ENCODE data around the gene CCDC78. TPM values are rescaled to one million over a fixed set of nuclear protein-coding genes. Genes with fewer than 3 reads are reported as not detected.

The CCDC78 gene
- polyA plus RNA-seq (ENCODE audit: insufficient read length in 4 of 4): 1 to 10 TPM in 3 of 4 donors, under 1 TPM in 1; 0.86 to 3.5 (median 2.2) TPM

GRCh38 chr16:726438-727290, at the start of gene CCDC78, which contains the start of gene HAGHL:
Gene CCDC78, minus strand, starts transcription at chr16:726443. Its CDS starts 76 bp downstream, at chr16:726367.
Gene HAGHL, plus strand, starts transcription at chr16:727106. Its CDS starts 404 bp downstream, at chr16:727510.
- no peak for DNase-seq (ENCODE audit: low read depth in 4 of 4, low spot score in 3 of 4)

- no peak for DNase-seq (ENCODE audit: low read depth in 4 of 4, low spot score in 3 of 4)
These were observed 49.1 kb upstream of the CCDC78 start for GRCh38 chr16:775236-775796.

DNA sequence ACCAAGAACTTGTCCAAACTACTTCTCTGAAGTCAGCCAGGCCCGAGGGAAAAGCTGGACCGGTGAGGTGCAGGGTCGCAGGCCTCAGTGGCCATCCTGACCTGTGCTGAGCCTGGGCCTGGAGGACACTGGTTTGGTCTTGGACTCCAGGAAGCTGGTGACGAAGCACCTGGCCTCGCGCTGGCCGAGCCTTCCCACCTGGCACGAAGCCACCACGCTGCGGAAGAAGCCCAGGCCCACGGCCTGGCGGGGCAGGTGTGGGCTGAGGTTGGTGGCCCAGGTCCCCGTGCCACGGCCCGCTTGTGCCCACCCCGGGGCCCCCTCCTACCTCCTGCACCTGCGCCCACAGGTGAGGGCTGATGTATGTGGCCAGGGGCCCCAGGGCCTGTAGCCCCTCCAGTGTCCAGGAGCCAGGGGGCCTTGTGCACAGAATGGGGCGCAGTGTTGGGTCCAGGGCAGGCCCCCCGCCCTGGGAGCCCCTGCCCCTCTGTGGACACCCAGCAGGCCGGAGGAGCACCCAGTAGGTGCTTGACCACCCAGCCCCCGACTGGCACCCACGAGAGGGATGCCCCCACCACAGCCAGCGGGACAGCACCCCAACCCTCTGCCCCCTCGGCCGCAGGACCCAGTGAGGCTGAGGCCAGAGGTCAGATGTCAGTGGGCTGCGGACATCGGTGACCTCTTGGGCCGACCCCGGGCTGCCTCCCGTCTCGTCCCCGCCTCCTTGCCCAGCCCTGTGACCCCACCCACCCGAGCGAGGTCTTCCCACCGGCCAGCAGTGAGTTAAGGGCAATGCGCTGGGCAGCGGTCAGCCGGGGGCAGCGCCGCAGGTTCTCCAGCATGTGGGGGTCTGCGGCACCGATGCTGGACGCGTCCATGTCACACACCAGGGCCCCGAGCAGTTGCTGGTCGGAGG, 48.1 kb upstream of the CCDC78 start:
- DNase-seq (ENCODE audit: low read depth in 4 of 4, low spot score in 3 of 4): no peak

- DNase-seq (ENCODE audit: low read depth in 4 of 4, low spot score in 3 of 4): no peak
These were observed 46.7 kb upstream of the CCDC78 start for GRCh38 chr16:772959-773358.

DNA sequence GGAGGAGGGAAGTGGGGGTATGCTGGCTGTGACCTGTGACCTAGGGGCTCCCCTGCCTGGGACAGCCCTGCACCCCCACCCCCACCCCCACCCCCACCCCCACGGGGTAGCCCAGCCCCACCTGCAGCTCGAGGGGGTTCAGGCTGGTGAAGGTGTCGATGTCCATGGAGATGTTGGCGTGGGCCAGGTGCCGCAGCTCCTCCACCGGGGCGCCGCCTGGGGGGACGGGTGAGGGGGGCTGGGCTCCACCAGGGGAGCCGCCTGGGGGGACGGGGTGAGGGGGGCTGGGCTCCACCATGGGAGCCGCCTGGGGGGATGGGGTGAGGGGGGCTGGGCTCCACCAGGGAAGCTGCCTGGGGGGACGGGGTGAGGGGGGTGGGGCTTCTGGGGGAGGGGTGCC, 44.2 kb upstream of the CCDC78 start:
- DNase-seq (ENCODE audit: low read depth in 4 of 4, low spot score in 3 of 4): no peak

DNA sequence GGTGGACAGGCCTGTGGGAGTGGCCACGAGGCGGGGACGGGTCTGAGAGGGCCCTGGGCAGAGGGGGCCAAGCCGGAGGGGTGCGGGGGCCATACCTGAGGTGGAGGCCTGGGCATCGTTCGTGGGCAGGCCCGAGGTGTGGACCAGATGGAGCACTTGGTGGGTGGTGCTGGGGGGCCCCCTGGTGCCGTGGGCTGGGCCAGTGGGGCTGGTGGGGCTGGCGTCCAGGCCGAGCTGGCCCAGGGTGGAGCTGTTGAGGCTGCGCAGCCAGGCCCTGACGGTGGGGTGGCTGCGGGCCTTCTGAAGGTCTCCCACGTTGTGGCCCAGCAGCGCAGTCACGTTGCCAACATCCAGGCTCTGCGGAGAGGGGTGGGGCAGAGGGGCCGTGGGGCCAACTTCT, 43.7 kb upstream of the CCDC78 start:
- no peak for DNase-seq (ENCODE audit: low read depth in 4 of 4, low spot score in 3 of 4)

DNA sequence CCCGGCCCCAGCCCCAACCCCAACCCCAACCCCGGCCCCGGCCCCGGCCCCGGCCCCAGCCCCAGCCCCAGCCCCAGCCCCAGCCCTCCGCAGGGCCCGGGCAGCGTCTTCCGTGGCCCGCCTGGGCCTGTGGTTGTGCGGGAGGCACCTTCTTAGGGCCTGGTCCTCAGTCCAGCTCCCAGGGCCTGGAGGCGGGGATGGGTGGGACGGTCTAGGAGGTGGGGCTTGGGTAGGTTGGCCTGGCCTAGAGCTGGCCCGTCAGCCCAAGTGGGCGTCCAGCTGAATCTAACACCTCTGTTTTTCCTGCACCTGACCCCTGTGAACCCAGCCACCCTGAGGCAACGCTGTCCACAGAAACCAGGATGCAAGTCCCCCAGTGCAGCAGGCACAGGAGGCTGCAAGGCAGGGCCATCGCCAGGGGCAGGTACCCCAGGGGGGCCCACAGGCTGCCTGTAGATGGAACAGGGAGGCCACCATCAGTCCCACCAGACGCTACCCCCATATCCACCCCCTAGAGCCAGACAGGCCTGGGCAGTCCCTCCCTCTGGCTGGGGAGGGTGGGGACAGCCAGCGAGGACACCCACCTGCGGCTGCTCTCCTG, 43.0 kb upstream of the CCDC78 start:
- DNase-seq (ENCODE audit: low read depth in 4 of 4, low spot score in 3 of 4): no peak

DNA sequence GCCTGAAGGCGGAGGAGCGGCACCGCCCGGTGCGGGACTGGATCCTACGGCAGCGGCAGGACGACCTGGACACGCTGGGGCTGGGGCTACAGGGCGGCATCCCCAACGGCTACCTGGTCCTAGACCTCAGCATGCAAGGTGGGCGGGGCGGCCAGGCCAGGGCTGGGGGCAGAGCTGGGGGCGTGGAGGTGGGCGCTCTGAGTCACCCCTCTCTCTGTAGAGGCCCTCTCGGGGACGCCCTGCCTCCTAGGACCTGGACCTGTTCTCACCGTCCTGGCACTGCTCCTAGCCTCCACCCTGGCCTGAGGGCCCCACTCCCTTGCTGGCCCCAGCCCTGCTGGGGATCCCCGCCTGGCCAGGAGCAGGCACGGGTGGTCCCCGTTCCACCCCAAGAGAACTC, 42.2 kb upstream of the CCDC78 start:
- DNase-seq (ENCODE audit: low read depth in 4 of 4, low spot score in 3 of 4): no peak

GRCh38 chr16:767743-768235, 41.5 kb upstream of the CCDC78 start:
- no peak for DNase-seq (ENCODE audit: low read depth in 4 of 4, low spot score in 3 of 4)

DNA sequence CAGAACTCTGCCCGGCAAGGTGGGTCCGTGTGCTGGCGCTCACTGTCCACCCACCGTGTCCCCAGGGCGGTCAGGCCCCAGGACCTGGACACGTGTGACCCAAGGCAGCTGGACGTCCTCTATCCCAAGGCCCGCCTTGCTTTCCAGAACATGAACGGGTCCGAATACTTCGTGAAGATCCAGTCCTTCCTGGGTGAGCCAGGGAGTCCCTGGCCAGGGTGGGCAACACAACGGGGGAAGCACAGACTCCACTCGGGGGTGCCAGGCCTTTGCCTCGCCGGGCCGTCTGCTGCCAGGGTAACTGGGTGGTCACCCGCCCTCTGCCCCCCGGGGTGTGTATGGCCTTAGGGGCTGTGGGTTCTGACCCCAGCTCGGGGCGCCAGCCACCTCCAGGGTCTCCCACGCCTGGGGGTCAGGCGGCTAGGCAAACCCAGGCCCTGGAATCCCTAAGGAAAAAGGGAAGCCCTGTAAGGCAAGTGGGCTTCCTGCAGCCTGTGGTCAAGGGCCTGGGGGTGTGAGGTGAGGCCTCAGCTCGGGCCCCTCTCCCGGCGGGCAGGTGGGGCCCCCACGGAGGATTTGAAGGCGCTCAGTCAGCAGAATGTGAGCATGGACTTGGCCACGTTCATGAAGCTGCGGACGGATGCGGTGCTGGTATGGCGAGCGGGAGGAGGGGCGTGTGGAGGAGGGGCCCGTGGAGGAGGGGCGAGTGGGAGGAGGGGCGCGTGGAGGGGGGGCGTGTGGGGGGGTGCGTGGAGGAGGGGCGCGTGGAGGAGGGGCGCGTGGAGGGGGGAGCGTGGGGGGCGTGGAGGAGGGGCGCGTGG, 40.8 kb upstream of the CCDC78 start:
- no peak for DNase-seq (ENCODE audit: low read depth in 4 of 4, low spot score in 3 of 4)

DNA sequence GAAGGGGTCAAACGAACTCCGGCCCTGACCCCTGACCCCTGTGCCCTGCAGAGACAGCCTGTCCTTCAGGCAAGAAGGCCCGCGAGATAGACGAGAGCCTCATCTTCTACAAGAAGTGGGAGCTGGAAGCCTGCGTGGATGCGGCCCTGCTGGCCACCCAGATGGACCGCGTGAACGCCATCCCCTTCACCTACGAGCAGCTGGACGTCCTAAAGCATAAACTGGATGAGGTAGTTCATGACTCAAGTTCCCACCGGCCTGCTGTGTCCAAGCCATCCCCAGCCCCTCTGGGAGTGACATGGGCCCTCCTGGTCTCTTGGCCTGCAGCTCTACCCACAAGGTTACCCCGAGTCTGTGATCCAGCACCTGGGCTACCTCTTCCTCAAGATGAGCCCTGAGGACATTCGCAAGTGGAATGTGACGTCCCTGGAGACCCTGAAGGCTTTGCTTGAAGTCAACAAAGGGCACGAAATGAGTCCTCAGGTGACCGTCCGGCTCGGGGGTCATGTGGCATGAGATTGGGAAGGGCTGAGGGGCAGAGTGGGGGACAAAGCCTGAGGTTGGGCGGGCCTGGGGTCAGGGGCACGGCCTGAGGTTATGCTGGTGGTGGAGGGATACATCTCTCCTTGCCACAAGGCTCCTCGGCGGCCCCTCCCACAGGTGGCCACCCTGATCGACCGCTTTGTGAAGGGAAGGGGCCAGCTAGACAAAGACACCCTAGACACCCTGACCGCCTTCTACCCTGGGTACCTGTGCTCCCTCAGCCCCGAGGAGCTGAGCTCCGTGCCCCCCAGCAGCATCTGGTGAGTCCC, 40.0 kb upstream of the CCDC78 start:
- DNase-seq (ENCODE audit: low read depth in 4 of 4, low spot score in 3 of 4): no peak

DNA sequence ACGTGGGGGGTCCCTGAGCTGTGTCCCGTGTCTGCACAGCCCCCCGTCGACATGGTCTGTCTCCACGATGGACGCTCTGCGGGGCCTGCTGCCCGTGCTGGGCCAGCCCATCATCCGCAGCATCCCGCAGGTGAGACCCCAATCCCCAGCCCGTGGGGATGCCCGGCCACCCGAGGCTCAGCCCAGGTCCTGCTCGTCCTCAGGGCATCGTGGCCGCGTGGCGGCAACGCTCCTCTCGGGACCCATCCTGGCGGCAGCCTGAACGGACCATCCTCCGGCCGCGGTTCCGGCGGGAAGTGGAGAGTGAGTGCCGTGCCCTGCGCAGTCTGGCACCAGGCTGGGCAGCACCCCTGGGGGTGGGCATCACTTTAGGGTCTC, 39.2 kb upstream of the CCDC78 start:
- no peak for DNase-seq (ENCODE audit: low read depth in 4 of 4, low spot score in 3 of 4)

- no peak for DNase-seq (ENCODE audit: low read depth in 4 of 4, low spot score in 3 of 4)
These were observed 38.7 kb upstream of the CCDC78 start for GRCh38 chr16:764848-765487.

GRCh38 chr16:764184-764750, 38.0 kb upstream of the CCDC78 start:
- DNase-seq (ENCODE audit: low read depth in 4 of 4, low spot score in 3 of 4): no peak

DNA sequence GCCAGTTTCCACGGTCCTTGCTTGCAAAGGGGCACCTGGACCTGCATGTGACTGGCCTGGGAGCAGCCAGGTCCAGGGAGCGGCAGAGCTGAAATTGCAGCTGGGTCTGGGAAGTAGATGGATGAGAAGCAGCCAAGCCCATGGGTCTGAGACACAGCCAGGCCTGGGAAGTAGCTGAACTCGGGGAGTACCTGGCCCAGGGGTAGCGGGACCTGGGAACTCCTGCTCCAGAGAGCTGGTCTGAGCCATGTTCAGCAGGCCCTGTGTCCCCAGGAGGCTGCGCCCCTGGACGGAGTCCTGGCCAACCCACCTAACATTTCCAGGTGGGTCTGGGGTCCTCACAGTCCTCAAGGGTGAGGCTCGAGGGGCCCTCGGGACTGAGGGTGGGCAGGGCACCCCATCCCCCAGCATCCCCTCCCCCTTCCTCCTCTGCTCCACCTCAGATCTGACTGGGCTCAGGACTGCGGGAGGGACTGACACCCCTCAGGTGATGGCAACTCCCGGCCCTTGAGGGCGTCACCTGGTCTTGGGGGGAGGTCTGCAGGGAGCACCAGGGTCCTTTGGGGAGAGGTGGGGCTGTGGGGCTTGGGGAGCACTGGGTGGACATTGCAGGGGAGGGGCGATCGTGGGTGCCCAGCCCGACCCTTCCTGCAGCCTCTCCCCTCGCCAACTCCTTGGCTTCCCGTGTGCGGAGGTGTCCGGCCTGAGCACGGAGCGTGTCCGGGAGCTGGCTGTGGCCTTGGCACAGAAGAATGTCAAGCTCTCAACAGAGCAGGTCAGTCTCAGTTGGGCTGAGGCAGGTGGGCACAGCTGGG, 37.3 kb upstream of the CCDC78 start:
- DNase-seq (ENCODE audit: low read depth in 4 of 4, low spot score in 3 of 4): no peak

DNA sequence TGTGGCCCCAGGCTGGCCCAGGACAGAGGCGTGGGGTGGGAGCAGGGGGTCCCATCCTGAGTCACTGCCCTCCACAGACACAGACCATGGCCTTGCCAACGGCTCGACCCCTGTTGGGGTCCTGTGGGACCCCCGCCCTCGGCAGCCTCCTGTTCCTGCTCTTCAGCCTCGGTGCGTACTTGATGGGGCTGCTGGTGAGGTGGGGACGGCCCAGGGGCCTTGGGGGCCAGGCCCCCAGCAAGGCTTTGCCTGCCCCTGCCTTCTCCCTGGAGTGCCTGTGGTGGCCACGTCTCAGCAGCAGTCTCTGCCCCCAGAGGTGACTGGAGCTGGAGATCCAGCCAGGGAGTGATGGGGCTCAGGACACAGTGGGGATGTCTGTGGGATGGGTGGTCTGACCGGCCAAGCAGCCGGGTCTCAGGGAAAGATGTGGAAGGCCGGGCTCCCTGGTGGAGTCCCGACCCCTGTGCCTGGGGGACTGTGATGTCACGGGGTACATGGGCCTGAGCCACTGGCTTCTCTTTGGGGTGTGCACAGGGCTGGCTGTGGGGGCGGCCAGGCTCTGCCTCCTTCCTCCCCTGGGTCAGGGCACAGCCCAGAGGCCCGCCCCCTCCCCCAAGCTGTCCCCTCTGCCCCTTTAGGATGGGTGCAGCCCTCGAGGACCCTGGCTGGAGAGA, 36.5 kb upstream of the CCDC78 start:
- DNase-seq (ENCODE audit: low read depth in 4 of 4, low spot score in 3 of 4): no peak
